Epidermal melanocyte (primary cell): ENCODE results near the gene HHEX.
"Not testable (repeated sequence)": the region's sequence is repeated elsewhere in the genome, so short reads cannot be mapped to it uniquely, and the experiment has no call there.

Source experiments
- DNase-seq: peaks from one replicate; pipeline ENCODE4 v3.0.0; 2011; ENCODE audit warnings: low spot score; ENCODE audit not compliant: insufficient read length

HHEX gene

GRCh38 chr10:92732958-92733357 is 43.2 kb downstream of the HHEX start:
- DNase-seq, result no peak

GRCh38 chr10:92734301-92734700 is 44.5 kb downstream of the HHEX start:
- no peak for DNase-seq

- no peak for DNase-seq
These were observed 46.2 kb downstream of the HHEX start for GRCh38 chr10:92735938-92736337.

GRCh38 chr10:92737484-92737883 is 47.7 kb downstream of the HHEX start:
- DNase-seq, result no peak

- no peak for DNase-seq
These were observed 51.0 kb downstream of the HHEX start for GRCh38 chr10:92740762-92741161.

- DNase-seq, result not testable (repeated sequence)
These were observed 52.0 kb downstream of the HHEX start for GRCh38 chr10:92741741-92742140.

- no peak for DNase-seq
These were observed 52.8 kb downstream of the HHEX start for GRCh38 chr10:92742331-92743228.
